Hepatocyte (in vitro differentiated cells): ENCODE results near the gene RPUSD2. TPM values are rescaled to one million over a fixed set of nuclear protein-coding genes. Genes with fewer than 3 reads are reported as not detected.

Experiments used
- DNase-seq: peaks from one replicate; pipeline ENCODE4 v3.0.0-alpha.2; 2016; ENCODE audit warnings: low spot score
- H2AFZ ChIP-seq: fragments of 200-600 bp; sonication (generic); 2 replicates; pipeline ENCODE4 v1.6.0; 2016; ENCODE audit warnings: antibody characterized with exemption, mild to moderate bottlenecking
- H3K27ac ChIP-seq: fragments of 200-600 bp; sonication (generic); 2 replicates; pipeline ENCODE4 v1.5.1; 2016; ENCODE audit warnings: mild to moderate bottlenecking
- H3K27me3 ChIP-seq: fragments of 200-600 bp; sonication (generic); 2 replicates; pipeline ENCODE4 v1.6.1; 2016
- H3K36me3 ChIP-seq: fragments of 200-600 bp; sonication (generic); replicated peaks from 2 replicates; pipeline ENCODE4 v1.5.1; 2016; ENCODE audit warnings: low read depth; ENCODE audit not compliant: insufficient read depth
- H3K4me1 ChIP-seq: fragments of 200-600 bp; sonication (generic); 2 replicates; pipeline ENCODE4 v1.5.1; 2016; ENCODE audit warnings: mild to moderate bottlenecking, moderate library complexity; ENCODE audit not compliant: insufficient read depth
- H3K4me2 ChIP-seq: fragments of 200-600 bp; sonication (generic); 2 replicates; pipeline ENCODE4 v1.6.0; 2016
- H3K4me3 ChIP-seq: fragments of 200-600 bp; sonication (generic); 2 replicates; pipeline ENCODE4 v1.5.1; 2016; ENCODE audit warnings: mild to moderate bottlenecking
- H3K79me2 ChIP-seq: fragments of 200-600 bp; sonication (generic); 2 replicates; pipeline ENCODE4 v1.6.0; 2017; ENCODE audit warnings: mild to moderate bottlenecking
- H3K9me2 ChIP-seq: fragments of 200-600 bp; sonication (generic); replicated peaks from 2 replicates; pipeline ENCODE4 v1.6.0; 2017; ENCODE audit warnings: mild to moderate bottlenecking; ENCODE audit not compliant: insufficient read depth
- H3K9me3 ChIP-seq: fragments of 200-600 bp; sonication (generic); 2 replicates; pipeline ENCODE4 v1.5.1; 2016; ENCODE audit warnings: low read depth, mild to moderate bottlenecking
- H4K20me1 ChIP-seq: fragments of 200-600 bp; sonication (generic); 2 replicates; pipeline ENCODE4 v1.6.0; 2016; ENCODE audit warnings: mild to moderate bottlenecking; ENCODE audit not compliant: insufficient read depth, poor library complexity, severe bottlenecking
- EZH2 ChIP-seq: fragments of 200-600 bp; sonication (generic); IDR thresholded peaks from 2 replicates; pipeline ENCODE4 v1.6.1; 2016; ENCODE audit warnings: antibody characterized with exemption, mild to moderate bottlenecking, borderline replicate concordance
- EZH2phosphoT487 ChIP-seq: fragments of 200-600 bp; sonication (generic); IDR thresholded peaks from one replicate; pipeline ENCODE4 v1.6.1; 2018; ENCODE audit warnings: antibody characterized with exemption, mild to moderate bottlenecking, low read depth, moderate library complexity; ENCODE audit not compliant: unreplicated experiment, severe bottlenecking
- WGBS: methylation state at CpG from one replicate; pipeline ENCODE4 v1.1.6; 2016; ENCODE audit warnings: low lambda C conversion rate; ENCODE audit errors: missing lambda C conversion rate; 5-methylcytosine and 5-hydroxymethylcytosine counted together
- polyA plus RNA-seq: library from polyadenylated mRNA; unstranded; fragments of >200 nt; fragmentation: Nextera tagmentation; extraction: Ambion mirVana; gene quantifications from 2 replicates; pipeline ENCODE4 v1.2.1, GENCODE V29; 2016
- total RNA-seq: library from RNA; depleted of rRNA; stranded (reverse); fragments of >200 nt; gene quantifications from 2 replicates; pipeline ENCODE4 v1.2.3, GENCODE V29; 2014
- TF ChIP-seq, protein P1 (sequence below): fragments of 200-600 bp; sonication (generic); IDR thresholded peaks from 2 replicates; pipeline ENCODE4 v1.5.1; 2016; ENCODE audit warnings: antibody characterized with exemption, mild to moderate bottlenecking; ENCODE audit not compliant: poor library complexity

Gene RPUSD2
- total and polyA plus RNA-seq, 2 experiments from 2014 or later = 8.6 to 11.5 TPM

DNA sequence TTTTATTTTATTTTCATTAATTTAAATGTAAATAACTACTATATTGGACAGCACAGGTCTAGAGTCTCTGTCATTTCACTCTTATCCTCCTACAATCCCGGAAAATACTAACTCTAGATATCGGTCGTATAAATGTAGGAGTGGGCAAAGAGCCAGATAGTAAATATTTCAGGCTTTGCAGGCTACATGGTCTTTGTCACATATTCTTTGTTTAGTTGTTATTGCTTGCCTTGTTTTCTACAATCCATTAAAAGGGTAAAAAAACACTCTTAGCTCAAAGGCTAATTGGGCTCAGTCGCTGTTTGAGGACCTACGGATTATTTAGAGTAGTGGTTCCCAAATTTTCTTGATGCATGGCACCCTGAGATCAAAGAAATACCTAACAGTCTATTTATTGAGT is 26.7 kb downstream of the RPUSD2 start:
- DNase-seq = no peak
- H2AFZ ChIP-seq = no peak overlapping the region

DNA sequence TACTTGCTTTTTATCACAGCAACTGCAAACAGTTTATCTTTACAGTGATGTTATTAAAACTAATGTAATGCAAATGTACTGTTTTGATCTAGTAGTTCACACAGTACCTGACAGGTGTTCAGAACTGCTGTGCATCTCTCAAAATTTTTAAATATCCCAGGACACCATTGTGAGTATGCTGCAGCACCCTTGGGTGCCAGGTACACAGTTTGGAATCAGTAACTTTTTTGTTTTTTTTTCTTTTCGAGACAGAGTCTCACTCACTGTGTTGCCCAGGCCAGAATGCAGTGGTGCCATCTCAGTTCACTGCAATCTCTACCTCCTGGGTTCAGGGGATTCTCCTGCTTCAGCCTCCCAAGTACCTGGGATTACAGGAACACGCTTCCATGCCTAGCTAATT is 27.9 kb downstream of the RPUSD2 start:
- no peak for TF ChIP-seq EZH2phosphoT487
- TF ChIP-seq, protein P1, sequence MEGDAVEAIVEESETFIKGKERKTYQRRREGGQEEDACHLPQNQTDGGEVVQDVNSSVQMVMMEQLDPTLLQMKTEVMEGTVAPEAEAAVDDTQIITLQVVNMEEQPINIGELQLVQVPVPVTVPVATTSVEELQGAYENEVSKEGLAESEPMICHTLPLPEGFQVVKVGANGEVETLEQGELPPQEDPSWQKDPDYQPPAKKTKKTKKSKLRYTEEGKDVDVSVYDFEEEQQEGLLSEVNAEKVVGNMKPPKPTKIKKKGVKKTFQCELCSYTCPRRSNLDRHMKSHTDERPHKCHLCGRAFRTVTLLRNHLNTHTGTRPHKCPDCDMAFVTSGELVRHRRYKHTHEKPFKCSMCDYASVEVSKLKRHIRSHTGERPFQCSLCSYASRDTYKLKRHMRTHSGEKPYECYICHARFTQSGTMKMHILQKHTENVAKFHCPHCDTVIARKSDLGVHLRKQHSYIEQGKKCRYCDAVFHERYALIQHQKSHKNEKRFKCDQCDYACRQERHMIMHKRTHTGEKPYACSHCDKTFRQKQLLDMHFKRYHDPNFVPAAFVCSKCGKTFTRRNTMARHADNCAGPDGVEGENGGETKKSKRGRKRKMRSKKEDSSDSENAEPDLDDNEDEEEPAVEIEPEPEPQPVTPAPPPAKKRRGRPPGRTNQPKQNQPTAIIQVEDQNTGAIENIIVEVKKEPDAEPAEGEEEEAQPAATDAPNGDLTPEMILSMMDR = no peak
- no peak for TF ChIP-seq EZH2
- H3K36me3 ChIP-seq = no peaks in the 10 kb centered on the region
- H3K4me3 ChIP-seq = no peak overlapping the region
- peaks cover 39% of the 10 kb centered on the region for H3K79me2 ChIP-seq
- WGBS = 100% methylated on average over 2 of the region's 2 CpGs
- H3K4me2 ChIP-seq = no peak overlapping the region
- H3K27me3 ChIP-seq = no peaks in the 10 kb centered on the region
- no peaks in the 10 kb centered on the region for H3K9me2 ChIP-seq
- H3K4me1 ChIP-seq = no peaks in the 10 kb centered on the region
- H2AFZ ChIP-seq = no peak overlapping the region
- no peak overlapping the region for H3K27ac ChIP-seq
- H3K9me3 ChIP-seq = no peaks in the 10 kb centered on the region
- DNase-seq = no peak
- H4K20me1 ChIP-seq = no peaks in the 10 kb centered on the region

More for the DNA sequence above, 26.7 kb downstream of the RPUSD2 start:
- no peaks in the 10 kb centered on the region for H4K20me1 ChIP-seq
- peak overlapping the region; percentile 74 for H3K4me2 ChIP-seq
- peaks cover 6% of the 10 kb centered on the region for H3K4me1 ChIP-seq
- TF ChIP-seq, protein P1 = no peak
- TF ChIP-seq EZH2 = no peak
- no peak for TF ChIP-seq EZH2phosphoT487
- H3K27ac ChIP-seq = no peak overlapping the region
- peaks cover 39% of the 10 kb centered on the region for H3K79me2 ChIP-seq
- H3K36me3 ChIP-seq = no peaks in the 10 kb centered on the region
- H3K9me2 ChIP-seq = no peaks in the 10 kb centered on the region
- WGBS = 65% methylated on average over 5 of the region's 5 CpGs
- no peaks in the 10 kb centered on the region for H3K9me3 ChIP-seq
- H3K27me3 ChIP-seq = no peaks in the 10 kb centered on the region
- no peak overlapping the region for H3K4me3 ChIP-seq

DNA sequence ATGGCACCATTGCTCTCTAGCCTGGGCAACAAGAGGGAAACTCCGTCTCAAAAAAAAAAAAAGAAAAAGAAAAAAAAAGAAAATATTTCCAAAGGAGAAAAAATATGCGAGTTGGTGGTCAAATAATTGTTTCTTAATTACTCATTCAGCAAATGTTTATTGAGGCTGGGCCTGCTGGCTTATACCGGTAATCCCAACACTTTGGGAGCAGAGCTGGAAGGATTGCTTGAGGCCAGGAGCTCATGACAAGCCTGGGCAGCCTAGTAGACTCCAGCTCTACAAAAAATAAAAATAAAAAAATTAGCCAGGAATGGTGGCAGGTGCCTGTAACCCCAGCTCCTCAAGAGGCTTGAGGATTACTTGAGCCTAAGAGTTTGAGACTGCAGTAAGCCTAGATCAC is 29.0 kb downstream of the RPUSD2 start:
- Histone ChIP-seq H4K20me1 (no peaks in the 10 kb centered on the region), H3K36me3 (no peaks in the 10 kb centered on the region), H3K9me2 (no peaks in the 10 kb centered on the region), H3K9me3 (no peaks in the 10 kb centered on the region), H3K27me3 (no peaks in the 10 kb centered on the region), H3K27ac (no peak overlapping the region), H3K79me2 (peaks cover 39% of the 10 kb centered on the region), H3K4me1 (no peaks in the 10 kb centered on the region), H3K4me3 (no peak overlapping the region), H2AFZ (no peak overlapping the region), H3K4me2 (no peak overlapping the region)
- WGBS = 44% methylated on average over 2 of the region's 3 CpGs
- no peak for TF ChIP-seq EZH2phosphoT487
- TF ChIP-seq EZH2 = no peak
- TF ChIP-seq, protein P1 = no peak
- DNase-seq = no peak

DNA sequence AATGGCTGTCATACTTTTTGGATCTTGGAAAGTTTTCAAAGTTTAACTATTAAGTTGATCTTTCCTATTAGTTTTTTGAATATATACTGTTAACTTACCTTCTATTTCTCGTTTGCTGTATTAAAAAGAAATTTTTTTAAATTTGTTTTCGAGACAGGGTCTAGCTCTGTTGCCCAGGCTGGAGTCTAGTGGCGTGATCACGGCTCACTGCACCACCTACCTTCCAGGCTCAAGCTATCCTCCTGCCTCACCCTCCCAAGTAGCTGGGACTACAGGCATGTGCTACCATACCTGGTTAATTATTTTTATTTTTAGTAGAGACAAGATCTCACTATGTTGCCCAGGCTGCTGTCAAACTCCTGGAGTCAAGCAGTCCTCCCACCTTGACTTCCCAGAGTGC is 29.6 kb downstream of the RPUSD2 start:
- Histone ChIP-seq H3K79me2 (peaks cover 39% of the 10 kb centered on the region), H3K4me3 (no peak overlapping the region), H3K27ac (no peak overlapping the region), H3K4me1 (no peaks in the 10 kb centered on the region), H3K36me3 (no peaks in the 10 kb centered on the region), H3K27me3 (no peaks in the 10 kb centered on the region), H3K9me3 (no peaks in the 10 kb centered on the region), H3K9me2 (no peaks in the 10 kb centered on the region), H2AFZ (no peak overlapping the region), H3K4me2 (no peak overlapping the region), H4K20me1 (no peaks in the 10 kb centered on the region)
- TF ChIP-seq, protein P1 = no peak
- TF ChIP-seq EZH2 (no peak), EZH2phosphoT487 (no peak)
- WGBS = 86% methylated on average over 4 of the region's 4 CpGs
- DNase-seq = no peak
